NCI-H526 treated with DMSO at 0.1 percent for 48 hours (cell line): Measurements from ENCODE around the gene UGT2B10.
"Not testable (repeated sequence)": the region's sequence is repeated elsewhere in the genome, so short reads cannot be mapped to it uniquely, and the experiment has no call there.

ENCODE experiments used
- DNase-seq: peaks from one replicate; lab custom pipeline; 2025; lab: John Stamatoyannopoulos, UW

Gene UGT2B10

GRCh38 chr4:68815617-68816409, at the start of gene UGT2B10:
Gene UGT2B10 (plus strand): TSS chr4:68815994. CDS start chr4:68816020, 26 bp downstream.
- DNase-seq = not testable (repeated sequence)

- not testable (repeated sequence) for DNase-seq
Measured at GRCh38 chr4:68771836-68772235, 44.0 kb upstream of the UGT2B10 start.

- DNase-seq = no peak
Measured at GRCh38 chr4:68773699-68774098, 42.1 kb upstream of the UGT2B10 start.

GRCh38 chr4:68780232-68780631, 35.6 kb upstream of the UGT2B10 start:
- no peak for DNase-seq

- DNase-seq = no peak
Measured at GRCh38 chr4:68797048-68797447, 18.7 kb upstream of the UGT2B10 start.

- DNase-seq = peak; percentile 43
Measured at GRCh38 chr4:68797618-68798017, 18.2 kb upstream of the UGT2B10 start.

GRCh38 chr4:68803013-68803412, 12.8 kb upstream of the UGT2B10 start:
- no peak for DNase-seq

- no peak for DNase-seq
Measured at GRCh38 chr4:68808060-68808459, 7.7 kb upstream of the UGT2B10 start.

GRCh38 chr4:68810919-68811318, 4.9 kb upstream of the UGT2B10 start:
- peak; percentile 34 for DNase-seq

GRCh38 chr4:68816410-68817265, 844 bp downstream of the UGT2B10 start:
- DNase-seq = not testable (repeated sequence)

- no peak for DNase-seq
Measured at GRCh38 chr4:68817386-68817785, 1.6 kb downstream of the UGT2B10 start.

- DNase-seq = not testable (repeated sequence)
Measured at GRCh38 chr4:68818030-68818462, 2.3 kb downstream of the UGT2B10 start.

GRCh38 chr4:68831642-68832041, 15.8 kb downstream of the UGT2B10 start:
- DNase-seq = no peak

- no peak for DNase-seq
Measured at GRCh38 chr4:68850293-68850692, 34.5 kb downstream of the UGT2B10 start.

GRCh38 chr4:68855771-68856170, 40.0 kb downstream of the UGT2B10 start:
- DNase-seq = no peak

GRCh38 chr4:68858039-68858438, 42.2 kb downstream of the UGT2B10 start:
- no peak for DNase-seq

- DNase-seq = no peak
Measured at GRCh38 chr4:68859655-68860054, 43.9 kb downstream of the UGT2B10 start.

- DNase-seq = no peak
Measured at GRCh38 chr4:68861057-68861456, 45.3 kb downstream of the UGT2B10 start.

GRCh38 chr4:68864438-68865187, 48.8 kb downstream of the UGT2B10 start:
- DNase-seq = peak; percentile 77

- no peak for DNase-seq
Measured at GRCh38 chr4:68865188-68865638, 49.4 kb downstream of the UGT2B10 start.

GRCh38 chr4:68865760-68866159, 50.0 kb downstream of the UGT2B10 start:
- no peak for DNase-seq

- no peak for DNase-seq
Measured at GRCh38 chr4:68869274-68869773, 53.5 kb downstream of the UGT2B10 start.
